HG03457 (cell line): ENCODE measurements around the gene ABCC6.
"Not testable (repeated sequence)": the region's sequence is repeated elsewhere in the genome, so short reads cannot be mapped to it uniquely, and the experiment has no call there.

Source experiments
- ATAC-seq: cut with Tn5 transposase; IDR thresholded peaks from one replicate; pipeline ENCODE4 v1.9.1; 2021; ENCODE audit warnings: moderate number of reproducible peaks; ENCODE audit not compliant: unreplicated experiment

The ABCC6 gene

GRCh38 chr16:16223662-16224241, 458 bp upstream of the ABCC6 start:
- ATAC-seq, result not testable (repeated sequence)

GRCh38 chr16:16221382-16221781, 1.9 kb downstream of the ABCC6 start:
- ATAC-seq, result not testable (repeated sequence)

GRCh38 chr16:16220449-16220848, 2.8 kb downstream of the ABCC6 start:
- ATAC-seq, result not testable (repeated sequence)

- ATAC-seq, result not testable (repeated sequence)
Measured at GRCh38 chr16:16218787-16219186, 4.5 kb downstream of the ABCC6 start.

- ATAC-seq, result not testable (repeated sequence)
Measured at GRCh38 chr16:16218349-16218748, 4.9 kb downstream of the ABCC6 start.

GRCh38 chr16:16213863-16214293, 9.4 kb downstream of the ABCC6 start:
- not testable (repeated sequence) for ATAC-seq

GRCh38 chr16:16211404-16211803, 11.9 kb downstream of the ABCC6 start:
- ATAC-seq, result not testable (repeated sequence)

- ATAC-seq, result not testable (repeated sequence)
Measured at GRCh38 chr16:16208461-16208860, 14.8 kb downstream of the ABCC6 start.

GRCh38 chr16:16207787-16208334, 15.4 kb downstream of the ABCC6 start:
- ATAC-seq, result not testable (repeated sequence)

GRCh38 chr16:16207097-16207786, 16.1 kb downstream of the ABCC6 start:
- ATAC-seq, result not testable (repeated sequence)

GRCh38 chr16:16205864-16206263, 17.4 kb downstream of the ABCC6 start:
- ATAC-seq, result not testable (repeated sequence)

- ATAC-seq, result not testable (repeated sequence)
Measured at GRCh38 chr16:16204552-16204951, 18.7 kb downstream of the ABCC6 start.

GRCh38 chr16:16203494-16203893, 19.8 kb downstream of the ABCC6 start:
- ATAC-seq, result not testable (repeated sequence)

GRCh38 chr16:16202400-16203143, 20.7 kb downstream of the ABCC6 start:
- not testable (repeated sequence) for ATAC-seq

- ATAC-seq, result not testable (repeated sequence)
Measured at GRCh38 chr16:16201880-16202279, 21.4 kb downstream of the ABCC6 start.

GRCh38 chr16:16200391-16200790, 22.9 kb downstream of the ABCC6 start:
- not testable (repeated sequence) for ATAC-seq

GRCh38 chr16:16199428-16199827, 23.9 kb downstream of the ABCC6 start:
- ATAC-seq, result not testable (repeated sequence)

GRCh38 chr16:16197966-16198365, 25.3 kb downstream of the ABCC6 start:
- ATAC-seq, result no peak

GRCh38 chr16:16197331-16197730, 26.0 kb downstream of the ABCC6 start:
- ATAC-seq, result no peak

- ATAC-seq, result no peak
Measured at GRCh38 chr16:16196099-16196498, 27.2 kb downstream of the ABCC6 start.

- no peak for ATAC-seq
Measured at GRCh38 chr16:16191493-16192167, 31.7 kb downstream of the ABCC6 start.
